Testis (tissue), 3 donors: ENCODE data around the gene PRPH. TPM values are rescaled to one million over a fixed set of nuclear protein-coding genes. Genes with fewer than 3 reads are reported as not detected.
"Not testable (repeated sequence)": the region's sequence is repeated elsewhere in the genome, so short reads cannot be mapped to it uniquely, and the experiment has no call there.

Source experiments
- DNase-seq: peaks from one replicate; pipeline ENCODE4 v3.0.0-alpha.2; 2019
- H3K27ac ChIP-seq, 2 donors: fragments of 200-600 bp; sonication (generic); one replicate each; pipeline ENCODE4 v1.5.1; 2019
- H3K27me3 ChIP-seq: fragments of 200-600 bp; sonication (generic); one replicate; pipeline ENCODE4 v1.5.1; 2019
- H3K36me3 ChIP-seq: fragments of 200-600 bp; sonication (generic); one replicate; pipeline ENCODE4 v1.5.1; 2017; ENCODE audit warnings: low read depth; ENCODE audit errors: missing control alignments
- H3K4me1 ChIP-seq: fragments of 200-600 bp; sonication (generic); one replicate; pipeline ENCODE4 v1.5.1; 2019
- H3K4me3 ChIP-seq, 2 donors: fragments of 200-600 bp; sonication (generic); one replicate each; pipeline ENCODE4 v1.5.1; 2017 to 2019
- H3K9me3 ChIP-seq: fragments of 200-600 bp; sonication (generic); one replicate; pipeline ENCODE4 v1.5.1; 2017
- CTCF ChIP-seq, 3 experiments: fragments of 450-650 bp in 2 of 3; fragments of 200-600 bp in 1 of 3; sonication (generic) in 1 of 3; IDR thresholded peaks; one replicate each; pipeline ENCODE4 v1.5.1; 2016 to 2019; ENCODE audit warnings: antibody characterized with exemption in 3 of 3, mild to moderate bottlenecking in 2 of 3, moderate library complexity in 1 of 3
- POLR2A ChIP-seq: fragments of 450-650 bp; IDR thresholded peaks from one replicate; pipeline ENCODE4 v1.6.1; 2017; ENCODE audit warnings: antibody characterized with exemption, mild to moderate bottlenecking, moderate library complexity
- WGBS, 2 donors: methylation state at CpG; one replicate each; pipeline ENCODE4 v1.1.5; 2018; 5-methylcytosine and 5-hydroxymethylcytosine counted together
- intact Hi-C: fragments of 100-400 bp; cut with DNase I; formaldehyde crosslinking; loops from one replicate; pipeline ENCODE4 v1.15.1; 2023; ENCODE audit warnings: low total_unique reads
- polyA plus RNA-seq: library from polyadenylated mRNA; stranded (reverse); fragments of 350-450 nt; fragmentation: Illumina TruSeq; extraction: RNeasy Lipid Tissue Mini Kit (QIAGEN cat#74804); gene quantifications from one replicate; pipeline ENCODE4 v1.2.3, GENCODE V29; 2014; ENCODE audit warnings: low read depth, low replicate concordance; ENCODE audit not compliant: insufficient read depth
- total RNA-seq, 2 donors: library from RNA; depleted of rRNA; stranded (reverse); fragments of >200 nt; gene quantifications; one replicate each; pipeline ENCODE4 v1.2.3, GENCODE V29; 2016

The PRPH gene
- total and polyA plus RNA-seq, 3 donors from 2014 or later, result 36.5 to 112 (median 50.0) TPM

GRCh38 chr12:49301760-49302159, 6.8 kb downstream of the PRPH start:
- TF ChIP-seq CTCF (IDR thresholded peaks at IDR 0.05) (no peak), POLR2A (no peak)
- Histone ChIP-seq H3K4me3 (no peak overlapping the region), H3K27me3 (no peaks in the 10 kb centered on the region), H3K4me1 (peaks cover 11% of the 10 kb centered on the region), H3K9me3 (no peaks in the 10 kb centered on the region), H3K36me3 (no peaks in the 10 kb centered on the region), H3K27ac (no peak overlapping the region)
- 88% methylated on average over 4 of the region's 4 CpGs for WGBS, 2 donors
- no peak for DNase-seq
- intact Hi-C loops, result no loop called here

GRCh38 chr12:49304161-49304560, 9.2 kb downstream of the PRPH start:
- Histone ChIP-seq H3K27ac (no peak overlapping the region), H3K36me3 (no peaks in the 10 kb centered on the region), H3K27me3 (no peaks in the 10 kb centered on the region), H3K4me1 (no peaks in the 10 kb centered on the region), H3K9me3 (no peaks in the 10 kb centered on the region), H3K4me3 (no peak overlapping the region)
- intact Hi-C loops, result no loop called here
- 69 to 75% methylated on average over 2 of the region's 2 CpGs for WGBS, 2 donors
- no peak for TF ChIP-seq CTCF (IDR thresholded peaks at IDR 0.05)
- TF ChIP-seq POLR2A, result no peak
- DNase-seq, result no peak

GRCh38 chr12:49305762-49306510, 11.0 kb downstream of the PRPH start:
- intact Hi-C loops, result no loop called here
- no peak for DNase-seq
- Histone ChIP-seq H3K27ac (no peak overlapping the region), H3K27me3 (no peaks in the 10 kb centered on the region), H3K36me3 (no peaks in the 10 kb centered on the region), H3K4me3 (no peak overlapping the region), H3K4me1 (no peaks in the 10 kb centered on the region), H3K9me3 (no peaks in the 10 kb centered on the region)
- WGBS, 2 donors, result 86 to 88% methylated on average over 6 of the region's 6 CpGs
- TF ChIP-seq POLR2A, result no peak
- no peak for TF ChIP-seq CTCF (IDR thresholded peaks at IDR 0.05)

- DNase-seq, result no peak
- Histone ChIP-seq H3K9me3 (no peaks in the 10 kb centered on the region), H3K4me3 (no peak overlapping the region), H3K27ac (no peak overlapping the region), H3K4me1 (no peaks in the 10 kb centered on the region), H3K27me3 (no peaks in the 10 kb centered on the region), H3K36me3 (no peaks in the 10 kb centered on the region)
- TF ChIP-seq CTCF (IDR thresholded peaks at IDR 0.05) (no peak), POLR2A (no peak)
- intact Hi-C loops, result no loop called here
- 87 to 96% methylated on average over 7 of the region's 7 CpGs for WGBS, 2 donors
These were observed 14.4 kb downstream of the PRPH start for GRCh38 chr12:49309386-49309785.

- H3K36me3 ChIP-seq, intact Hi-C loops, H3K27me3 ChIP-seq, H3K27ac ChIP-seq, H3K4me3 ChIP-seq, H3K4me1 ChIP-seq, H3K9me3 ChIP-seq, DNase-seq: not testable (repeated sequence)
- 81 to 86% methylated on average over 2 to 3 of the region's 3 CpGs for WGBS, 2 donors
These were observed 15.6 kb downstream of the PRPH start for GRCh38 chr12:49310451-49311000.
